Measurements from ENCODE around the gene TEDDM1. TPM values are rescaled to one million over a fixed set of nuclear protein-coding genes. Genes with fewer than 3 reads are reported as not detected.

Gene TEDDM1
- total RNA-seq, 2 donors from 2014 or later = not detected

- H3K4me1 ChIP-seq = no peaks in the 10 kb centered on the region
- H3K27me3 ChIP-seq = no peaks in the 10 kb centered on the region
- TF ChIP-seq CTCF (IDR thresholded peaks at IDR 0.05) = no peak
- no peak overlapping the region for H3K27ac ChIP-seq
- H3K36me3 ChIP-seq = no peaks in the 10 kb centered on the region
- H3K4me3 ChIP-seq = no peak overlapping the region
- no peaks in the 10 kb centered on the region for H3K9me3 ChIP-seq
- intact Hi-C loops (cut with DNase I) = no loop called here
- no peak for DNase-seq
- no peak overlapping the region for H3K9ac ChIP-seq (ENCODE audit: low read depth in 2 of 2, low read length in 2 of 2)
Observed at GRCh38 chr1:182406012-182406411, 5.5 kb upstream of the TEDDM1 start.

- Histone ChIP-seq H3K4me3 (no peak overlapping the region), H3K9me3 (no peaks in the 10 kb centered on the region), H3K36me3 (no peaks in the 10 kb centered on the region), H3K4me1 (no peaks in the 10 kb centered on the region), H3K27me3 (no peaks in the 10 kb centered on the region), H3K9ac (ENCODE audit: low read depth in 2 of 2, low read length in 2 of 2) (no peak overlapping the region), H3K27ac (no peak overlapping the region)
- no peak for DNase-seq
- intact Hi-C loops (cut with DNase I) = no loop called here
- TF ChIP-seq CTCF (IDR thresholded peaks at IDR 0.05) = no peak
Observed at GRCh38 chr1:182405578-182405977, 5.1 kb upstream of the TEDDM1 start.

- Histone ChIP-seq H3K36me3 (no peaks in the 10 kb centered on the region), H3K27ac (no peak overlapping the region), H3K27me3 (no peaks in the 10 kb centered on the region), H3K4me1 (no peaks in the 10 kb centered on the region), H3K9me3 (no peaks in the 10 kb centered on the region), H3K4me3 (no peak overlapping the region), H3K9ac (ENCODE audit: low read depth in 2 of 2, low read length in 2 of 2) (no peak overlapping the region)
- intact Hi-C loops (cut with DNase I) = no loop called here
- TF ChIP-seq CTCF (IDR thresholded peaks at IDR 0.05) = no peak
- no peak for DNase-seq
Observed at GRCh38 chr1:182404781-182405180, 4.3 kb upstream of the TEDDM1 start.

- no peak overlapping the region for H3K4me3 ChIP-seq
Observed at GRCh38 chr1:182397653-182398393, 2.6 kb downstream of the TEDDM1 start.

GRCh38 chr1:182395906-182396305, 4.6 kb downstream of the TEDDM1 start:
- no peak for TF ChIP-seq CTCF (IDR thresholded peaks at IDR 0.05)
- Histone ChIP-seq H3K27ac (no peak overlapping the region), H3K36me3 (no peaks in the 10 kb centered on the region), H3K4me3 (no peak overlapping the region), H3K9me3 (no peaks in the 10 kb centered on the region), H3K9ac (ENCODE audit: low read depth in 2 of 2, low read length in 2 of 2) (no peak overlapping the region), H3K4me1 (no peaks in the 10 kb centered on the region), H3K27me3 (no peaks in the 10 kb centered on the region)
- DNase-seq = no peak
- intact Hi-C loops (cut with DNase I) = loop anchor here (1.0 to 5.0 kb wide), 3 partner anchors 94 to 311 kb away; no protein-coding TSS in a partner anchor

More at GRCh38 chr1:182397653-182398393, 2.6 kb downstream of the TEDDM1 start:
- intact Hi-C loops (cut with DNase I) = loop anchor here (2.0 to 5.0 kb wide), 2 partner anchors 96 to 313 kb away; no protein-coding TSS in a partner anchor
- Histone ChIP-seq H3K9ac (ENCODE audit: low read depth in 2 of 2, low read length in 2 of 2) (no peak overlapping the region), H3K4me1 (no peaks in the 10 kb centered on the region), H3K27me3 (no peaks in the 10 kb centered on the region), H3K36me3 (no peaks in the 10 kb centered on the region), H3K27ac (no peak overlapping the region), H3K9me3 (no peaks in the 10 kb centered on the region)
- no peak for TF ChIP-seq CTCF (IDR thresholded peaks at IDR 0.05)
- no peak for DNase-seq

All from colonic mucosa (tissue), 4 donors.